HS-5 (cell line): Measurements from ENCODE around the gene STARD3.
"Not testable (repeated sequence)": the region's sequence is repeated elsewhere in the genome, so short reads cannot be mapped to it uniquely, and the experiment has no call there.

ENCODE experiments used
- DNase-seq: peaks from one replicate; pipeline ENCODE4 v3.0.0-alpha.2; 2012; ENCODE audit warnings: low read depth

The STARD3 gene

DNA sequence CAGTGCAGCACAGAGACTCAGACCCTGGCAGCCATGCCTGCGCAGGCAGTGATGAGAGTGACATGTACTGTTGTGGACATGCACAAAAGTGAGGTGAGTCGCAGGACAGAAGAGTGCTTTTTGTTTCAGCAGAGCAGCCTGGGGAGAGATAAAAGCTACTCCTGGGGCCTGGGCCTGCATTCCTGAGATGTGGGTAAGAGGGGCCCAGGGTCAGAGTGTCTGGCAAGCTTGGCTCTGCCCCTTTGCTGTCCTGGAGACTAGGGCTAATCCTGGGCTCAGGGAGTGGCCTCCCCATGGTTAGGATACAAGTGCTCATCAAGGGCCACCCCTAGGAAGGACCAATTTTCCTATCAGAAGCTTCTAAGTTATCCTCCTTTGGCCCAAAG lies 58.1 kb downstream of the STARD3 start:
- no peak for DNase-seq

GRCh38 chr17:39696731-39697130 lies 59.8 kb downstream of the STARD3 start:
- no peak for DNase-seq

- no peak for DNase-seq
Measured at GRCh38 chr17:39697961-39698360, 61.0 kb downstream of the STARD3 start.

GRCh38 chr17:39699157-39699817 lies 62.3 kb downstream of the STARD3 start:
- not testable (repeated sequence) for DNase-seq

- peak; percentile 28 for DNase-seq
Measured at GRCh38 chr17:39699818-39700147, 62.8 kb downstream of the STARD3 start, which contains the start of gene ERBB2. TSS of gene ERBB2 (plus strand) at chr17:39700064. CDS start at chr17:39700239, 175 bp downstream.

- no peak for DNase-seq
Measured at GRCh38 chr17:39700148-39700987, 63.4 kb downstream of the STARD3 start.

DNA sequence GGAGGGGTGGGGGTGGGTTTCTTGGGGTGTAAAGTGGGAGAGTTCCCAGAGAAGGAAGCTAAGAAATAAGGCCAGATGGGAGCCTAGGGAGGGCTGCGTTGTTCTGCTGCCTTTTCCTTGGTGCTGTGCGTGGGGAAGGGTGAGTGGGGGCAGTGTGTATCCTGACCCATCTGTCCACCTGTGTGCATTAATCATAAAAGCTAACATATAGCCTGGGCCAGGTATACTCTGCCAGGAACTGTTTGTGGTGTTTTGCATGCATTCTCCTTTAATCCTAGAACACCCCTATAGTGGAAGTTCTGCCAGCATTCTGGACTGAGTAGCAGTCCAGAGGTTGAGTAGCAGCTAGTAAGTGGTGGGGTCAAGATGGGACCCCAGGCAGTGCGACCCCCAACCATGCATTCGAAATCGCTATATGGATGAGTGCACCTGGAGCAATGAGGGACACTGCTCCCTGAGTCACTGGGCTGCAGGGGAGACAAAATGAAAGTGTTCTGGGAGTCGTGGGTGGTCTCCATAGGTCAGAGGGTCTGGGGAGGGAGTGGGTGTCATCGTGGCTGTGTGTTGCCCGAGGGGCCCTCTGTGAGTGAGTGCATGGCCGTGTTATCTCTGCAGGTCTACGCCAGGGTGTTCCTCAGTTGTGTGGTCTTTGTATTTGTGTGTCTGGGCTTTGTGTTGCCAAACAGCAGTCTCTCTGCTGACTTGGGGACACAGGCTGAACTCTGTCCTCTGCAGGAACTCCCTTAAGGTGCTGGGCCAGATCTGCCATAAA lies 64.3 kb downstream of the STARD3 start:
- no peak for DNase-seq

DNA sequence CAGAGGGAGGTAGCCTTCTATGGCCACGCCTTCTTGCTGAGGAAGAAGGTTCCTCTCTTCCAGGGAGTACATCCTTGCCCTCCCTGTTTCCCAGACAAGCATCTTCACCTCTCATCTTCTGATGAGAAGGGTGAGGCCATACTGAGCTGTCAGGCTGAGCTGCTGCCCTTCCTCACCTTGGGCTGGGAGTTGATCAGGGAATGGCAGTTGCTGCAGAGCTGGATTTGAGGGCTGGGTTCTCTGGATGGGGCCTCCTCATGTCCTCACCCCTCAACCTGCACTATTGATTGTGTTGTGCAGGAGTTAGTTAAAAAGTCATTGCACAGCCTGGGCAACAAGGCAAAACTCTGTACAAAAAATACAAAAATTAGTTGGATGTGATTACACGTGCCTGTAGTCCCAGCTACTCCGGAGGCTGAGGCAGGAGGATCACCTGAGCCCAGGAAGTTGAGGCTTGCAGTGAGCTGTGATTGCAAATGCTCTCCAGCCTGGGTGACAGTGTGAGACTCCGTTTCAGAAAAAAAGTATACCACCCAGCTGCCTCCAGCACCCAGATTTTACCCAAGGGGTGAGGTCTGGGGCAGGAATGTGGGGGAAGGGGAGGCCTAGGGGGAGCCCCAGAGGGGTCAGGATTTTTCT lies 65.0 kb downstream of the STARD3 start:
- no peak for DNase-seq

GRCh38 chr17:39702901-39703893 lies 66.3 kb downstream of the STARD3 start:
- DNase-seq = no peak

GRCh38 chr17:39703913-39704312 lies 67.0 kb downstream of the STARD3 start:
- DNase-seq = no peak

- no peak for DNase-seq
Measured at GRCh38 chr17:39704821-39705551, 68.0 kb downstream of the STARD3 start.

DNA sequence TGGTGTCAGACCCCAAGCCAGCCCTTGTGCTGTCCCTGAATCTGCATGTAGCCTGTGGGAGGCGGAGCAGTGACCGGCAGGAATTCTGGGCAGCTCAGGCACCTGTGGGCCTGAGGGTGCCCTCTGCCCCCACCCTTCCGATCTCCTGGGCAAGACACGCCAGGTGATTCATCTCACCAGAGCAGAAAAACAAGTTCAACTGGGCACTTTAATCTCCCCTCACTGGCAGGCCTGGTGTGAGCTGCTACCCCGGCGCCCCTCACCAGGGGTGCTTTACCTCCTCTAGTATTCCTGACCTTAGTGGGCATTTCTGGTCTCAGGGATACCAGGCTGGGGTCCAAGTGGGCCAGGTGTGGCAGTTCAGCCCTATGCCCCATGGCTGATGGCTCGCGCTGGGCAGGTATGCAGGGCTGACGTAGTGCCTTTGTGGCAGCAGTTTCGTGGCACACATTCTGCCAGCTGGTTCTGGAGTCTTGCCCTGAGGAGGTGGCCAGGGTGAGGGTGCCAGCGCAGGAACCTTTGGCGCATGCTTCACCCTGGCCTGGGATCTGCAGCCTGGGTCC lies 68.9 kb downstream of the STARD3 start:
- no peak for DNase-seq

- no peak for DNase-seq
Measured at GRCh38 chr17:39706383-39706782, 69.4 kb downstream of the STARD3 start.

DNA sequence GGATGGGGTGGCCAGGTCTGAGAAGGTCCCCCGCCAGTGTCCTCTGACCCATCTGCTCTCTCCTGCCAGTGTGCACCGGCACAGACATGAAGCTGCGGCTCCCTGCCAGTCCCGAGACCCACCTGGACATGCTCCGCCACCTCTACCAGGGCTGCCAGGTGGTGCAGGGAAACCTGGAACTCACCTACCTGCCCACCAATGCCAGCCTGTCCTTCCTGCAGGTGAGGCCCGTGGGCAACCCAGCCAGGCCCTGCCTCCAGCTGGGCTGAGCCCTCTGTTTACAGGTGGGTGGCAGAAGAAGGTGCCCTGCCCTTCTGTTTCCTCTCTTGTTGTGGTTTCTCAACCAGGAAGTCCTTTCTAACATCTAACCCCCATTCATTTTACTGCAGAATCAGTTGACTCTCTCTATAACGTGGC lies 70.0 kb downstream of the STARD3 start:
- DNase-seq = no peak

DNA sequence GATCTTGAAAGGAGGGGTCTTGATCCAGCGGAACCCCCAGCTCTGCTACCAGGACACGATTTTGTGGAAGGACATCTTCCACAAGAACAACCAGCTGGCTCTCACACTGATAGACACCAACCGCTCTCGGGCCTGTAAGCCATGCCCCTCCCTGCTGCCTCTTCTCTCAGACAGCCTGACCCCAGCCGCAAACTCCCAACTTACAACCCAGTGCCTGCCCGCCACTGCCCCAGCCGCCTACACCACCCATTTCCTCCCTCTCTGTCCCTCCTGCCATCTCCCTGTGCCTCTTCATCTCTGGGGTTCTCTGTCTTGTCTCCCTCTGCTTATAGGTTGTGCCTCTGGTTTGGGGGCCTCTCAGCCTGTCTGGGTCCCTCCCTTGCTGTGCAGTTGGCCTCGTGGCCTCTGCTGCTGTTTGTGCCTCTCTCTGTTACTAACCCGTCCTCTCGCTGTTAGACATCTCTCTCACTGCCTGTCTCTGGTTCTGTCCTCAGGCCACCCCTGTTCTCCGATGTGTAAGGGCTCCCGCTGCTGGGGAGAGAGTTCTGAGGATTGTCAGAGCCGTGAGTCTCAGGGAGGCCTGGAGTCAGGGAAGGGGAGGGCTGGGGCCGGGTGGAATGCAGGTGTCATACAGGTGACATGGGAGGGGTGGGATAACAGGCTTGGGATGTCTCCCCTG lies 72.5 kb downstream of the STARD3 start:
- DNase-seq = no peak

GRCh38 chr17:39709998-39710964 lies 73.3 kb downstream of the STARD3 start:
- no peak for DNase-seq

DNA sequence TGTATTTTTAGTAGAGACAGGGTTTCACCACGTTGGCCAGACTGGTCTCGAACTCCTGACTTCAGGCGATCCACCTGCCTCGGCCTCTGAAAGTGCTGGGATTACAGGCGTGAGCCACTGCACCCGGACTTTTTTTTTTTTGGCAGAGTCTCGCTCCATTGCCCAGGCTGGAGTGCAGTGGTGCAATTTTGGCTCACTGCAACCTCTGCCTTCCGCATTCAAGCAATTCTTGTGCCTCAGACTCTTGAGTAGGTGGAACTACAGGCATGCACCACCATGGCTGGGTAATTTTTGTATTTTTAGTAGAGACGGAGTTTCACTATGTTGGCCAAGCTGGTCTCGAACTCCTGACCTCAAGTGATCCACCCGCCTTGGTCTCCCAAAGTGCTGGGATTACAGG lies 74.1 kb downstream of the STARD3 start:
- not testable (repeated sequence) for DNase-seq

DNA sequence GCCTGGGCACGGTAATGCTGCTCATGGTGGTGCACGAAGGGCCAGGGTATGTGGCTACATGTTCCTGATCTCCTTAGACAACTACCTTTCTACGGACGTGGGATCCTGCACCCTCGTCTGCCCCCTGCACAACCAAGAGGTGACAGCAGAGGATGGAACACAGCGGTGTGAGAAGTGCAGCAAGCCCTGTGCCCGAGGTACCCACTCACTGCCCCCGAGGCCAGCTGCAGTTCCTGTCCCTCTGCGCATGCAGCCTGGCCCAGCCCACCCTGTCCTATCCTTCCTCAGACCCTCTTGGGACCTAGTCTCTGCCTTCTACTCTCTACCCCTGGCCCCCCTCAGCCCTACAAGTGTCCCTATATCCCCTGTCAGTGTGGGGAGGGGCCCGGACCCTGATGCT lies 74.9 kb downstream of the STARD3 start:
- DNase-seq = no peak
